GM21786 (cell line): Measurements from ENCODE around the gene LTO1.

Experiments
- ATAC-seq: cut with Tn5 transposase; IDR thresholded peaks from one replicate; pipeline ENCODE4 v1.9.1; 2021; ENCODE audit not compliant: unreplicated experiment

The LTO1 gene

GRCh38 chr11:69674886-69675714 is at the start of gene LTO1:
LTO1 (minus strand) TSS chr11:69675353; CDS start chr11:69675239, 114 bp downstream.
- peak; percentile 85 for ATAC-seq

- no peak for ATAC-seq
These were observed 46.6 kb upstream of the LTO1 start for GRCh38 chr11:69721745-69722144.

- ATAC-seq, result no peak
These were observed 46.0 kb upstream of the LTO1 start for GRCh38 chr11:69721106-69721505.

- ATAC-seq, result no peak
These were observed 43.8 kb upstream of the LTO1 start for GRCh38 chr11:69718912-69719311.

- no peak for ATAC-seq
These were observed 43.0 kb upstream of the LTO1 start for GRCh38 chr11:69718147-69718546.

GRCh38 chr11:69716891-69717747 is 42.0 kb upstream of the LTO1 start:
- no peak for ATAC-seq

- no peak for ATAC-seq
These were observed 40.9 kb upstream of the LTO1 start for GRCh38 chr11:69716099-69716498.

- no peak for ATAC-seq
These were observed 40.3 kb upstream of the LTO1 start for GRCh38 chr11:69715446-69715845.

GRCh38 chr11:69711822-69712801 is 37.0 kb upstream of the LTO1 start:
- no peak for ATAC-seq

- no peak for ATAC-seq
These were observed 33.7 kb upstream of the LTO1 start for GRCh38 chr11:69708736-69709401.

GRCh38 chr11:69707176-69707575 is 32.0 kb upstream of the LTO1 start:
- ATAC-seq, result no peak

GRCh38 chr11:69705901-69706787 is 31.0 kb upstream of the LTO1 start:
- no peak for ATAC-seq

GRCh38 chr11:69705351-69705811 is 30.2 kb upstream of the LTO1 start:
- ATAC-seq, result no peak

GRCh38 chr11:69704508-69705253 is 29.5 kb upstream of the LTO1 start:
- no peak for ATAC-seq

GRCh38 chr11:69703768-69704507 is 28.8 kb upstream of the LTO1 start, which contains the start of gene FGF19:
FGF19 (minus strand) TSS chr11:69704022; CDS start chr11:69703876, 146 bp downstream.
- no peak for ATAC-seq

GRCh38 chr11:69703453-69703767 is 28.3 kb upstream of the LTO1 start:
- no peak for ATAC-seq

- ATAC-seq, result no peak
These were observed 27.8 kb upstream of the LTO1 start for GRCh38 chr11:69702769-69703452.
